Measurements from ENCODE around the gene SOX8. TPM values are rescaled to one million over a fixed set of nuclear protein-coding genes. Genes with fewer than 3 reads are reported as not detected.

Gene SOX8
- total RNA-seq, 1 donor from 2014 or later = 4.3 TPM

GRCh38 chr16:1013593-1013900, 32.0 kb downstream of the SOX8 start:
- Mint-ChIP-seq H3K27me3 (ENCODE audit: unreplicated experiment) (no peaks in the 10 kb centered on the region), H3K4me1 (ENCODE audit: unreplicated experiment) (no peaks in the 10 kb centered on the region), H3K4me3 (ENCODE audit: unreplicated experiment) (no peak overlapping the region), H3K9me3 (ENCODE audit: unreplicated experiment) (no peaks in the 10 kb centered on the region), H3K27ac (ENCODE audit: unreplicated experiment) (no peak overlapping the region), H3K36me3 (ENCODE audit: low read depth, unreplicated experiment) (no peaks in the 10 kb centered on the region)
- TF ChIP-seq CTCF (IDR thresholded peaks at IDR 0.05; ENCODE audit: unreplicated experiment) = no peak
- no peak for DNase-seq (ENCODE audit: low spot score)

GRCh38 chr16:1014221-1014620, 32.7 kb downstream of the SOX8 start:
- no peaks in the 10 kb centered on the region for H3K9me3 Mint-ChIP-seq (ENCODE audit: unreplicated experiment)
- peaks cover 2% of the 10 kb centered on the region for H3K27me3 Mint-ChIP-seq (ENCODE audit: unreplicated experiment)
- no peaks in the 10 kb centered on the region for H3K36me3 Mint-ChIP-seq (ENCODE audit: low read depth, unreplicated experiment)
- H3K4me3 Mint-ChIP-seq (ENCODE audit: unreplicated experiment) = no peak overlapping the region
- H3K27ac Mint-ChIP-seq (ENCODE audit: unreplicated experiment) = no peak overlapping the region
- TF ChIP-seq CTCF (IDR thresholded peaks at IDR 0.05; ENCODE audit: unreplicated experiment) = no peak
- no peaks in the 10 kb centered on the region for H3K4me1 Mint-ChIP-seq (ENCODE audit: unreplicated experiment)
- no peak for DNase-seq (ENCODE audit: low spot score)

- Mint-ChIP-seq H3K9me3 (ENCODE audit: unreplicated experiment) (no peaks in the 10 kb centered on the region), H3K4me1 (ENCODE audit: unreplicated experiment) (no peaks in the 10 kb centered on the region), H3K4me3 (ENCODE audit: unreplicated experiment) (no peak overlapping the region), H3K36me3 (ENCODE audit: low read depth, unreplicated experiment) (no peaks in the 10 kb centered on the region), H3K27me3 (ENCODE audit: unreplicated experiment) (peaks cover 2% of the 10 kb centered on the region), H3K27ac (ENCODE audit: unreplicated experiment) (no peak overlapping the region)
- TF ChIP-seq CTCF (IDR thresholded peaks at IDR 0.05; ENCODE audit: unreplicated experiment) = no peak
- DNase-seq (ENCODE audit: low spot score) = no peak
Observed at GRCh38 chr16:1014771-1015495, 33.4 kb downstream of the SOX8 start.

- Mint-ChIP-seq H3K4me3 (ENCODE audit: unreplicated experiment) (no peak overlapping the region), H3K4me1 (ENCODE audit: unreplicated experiment) (no peaks in the 10 kb centered on the region), H3K27ac (ENCODE audit: unreplicated experiment) (peak overlapping the region; percentile 42), H3K9me3 (ENCODE audit: unreplicated experiment) (no peaks in the 10 kb centered on the region), H3K36me3 (ENCODE audit: low read depth, unreplicated experiment) (no peaks in the 10 kb centered on the region), H3K27me3 (ENCODE audit: unreplicated experiment) (peaks cover 2% of the 10 kb centered on the region)
- DNase-seq (ENCODE audit: low spot score) = no peak
- no peak for TF ChIP-seq CTCF (IDR thresholded peaks at IDR 0.05; ENCODE audit: unreplicated experiment)
Observed at GRCh38 chr16:1018447-1019198, 37.1 kb downstream of the SOX8 start.
